AG04450 (cell line): ENCODE results near the gene COL23A1. TPM values are rescaled to one million over a fixed set of nuclear protein-coding genes. Genes with fewer than 3 reads are reported as not detected.

Experiments
- CTCF ChIA-PET: fragments of 300-600, 350-600 bp; formaldehyde crosslinking; extraction: SDS; loops from one replicate; lab custom pipeline; 2022; ENCODE audit warnings: antibody characterized with exemption, inconsistent platforms; lab: Charles Lee
- POLR2A ChIA-PET: fragments of 350-600 bp; formaldehyde crosslinking; extraction: SDS; loops from one replicate; lab custom pipeline; 2021; ENCODE audit warnings: antibody characterized with exemption, inconsistent platforms; lab: Yijun Ruan, JAX
- DNase-seq: peaks from one replicate; pipeline ENCODE4 v3.0.0-alpha.2; 2011; ENCODE audit warnings: low read depth, low spot score
- H3K27ac ChIP-seq: one replicate; pipeline ENCODE4 v1.5.1; 2012; ENCODE audit warnings: low read depth, low read length, control low read depth
- H3K27me3 ChIP-seq: one replicate; pipeline ENCODE4 v1.6.0; 2012; ENCODE audit warnings: low read length; ENCODE audit not compliant: control insufficient read depth, insufficient read depth
- H3K4me3 ChIP-seq: 2 replicates; pipeline ENCODE4 v1.5.1; 2011; ENCODE audit warnings: mild to moderate bottlenecking, low read depth, low read length, control low read depth
- H3K9me3 ChIP-seq: 2 replicates; pipeline ENCODE4 v1.5.1; 2012; ENCODE audit warnings: low read length; ENCODE audit not compliant: control insufficient read depth, insufficient read depth
- CTCF ChIP-seq: IDR thresholded peaks from 2 replicates; pipeline ENCODE4 v1.5.1; 2011; ENCODE audit warnings: low read depth, low read length, control low read depth, inconsistent platforms
- polyA plus RNA-seq: library from polyadenylated mRNA; depleted of rRNA; stranded (reverse); fragments of >200 nt; gene quantifications from 2 replicates; pipeline ENCODE4 v1.2.3, GENCODE V29; 2011

Gene COL23A1
- polyA plus RNA-seq, 1 experiment, result not detected

GRCh38 chr5:178476972-178477754 is 113.0 kb downstream of the COL23A1 start:
- no peak overlapping the region for H3K4me3 ChIP-seq
- ChIA-PET POLR2A (no interaction called here), CTCF (no interaction called here)
- H3K9me3 ChIP-seq, result peaks cover 33% of the 10 kb centered on the region
- H3K27me3 ChIP-seq, result no peaks in the 10 kb centered on the region
- TF ChIP-seq CTCF, result no peak
- no peak overlapping the region for H3K27ac ChIP-seq
- DNase-seq, result no peak

- no peak for TF ChIP-seq CTCF
- Histone ChIP-seq H3K9me3 (peaks cover 39% of the 10 kb centered on the region), H3K27me3 (no peaks in the 10 kb centered on the region), H3K27ac (no peak overlapping the region), H3K4me3 (no peak overlapping the region)
- CTCF ChIA-PET, result no interaction called here
- POLR2A ChIA-PET, result no interaction called here
- DNase-seq, result no peak
Measured at GRCh38 chr5:178476531-178476930, 113.7 kb downstream of the COL23A1 start.

GRCh38 chr5:178475422-178475821 is 114.8 kb downstream of the COL23A1 start:
- H3K27me3 ChIP-seq, result no peaks in the 10 kb centered on the region
- H3K4me3 ChIP-seq, result no peak overlapping the region
- ChIA-PET CTCF (no interaction called here), POLR2A (no interaction called here)
- H3K9me3 ChIP-seq, result peaks cover 47% of the 10 kb centered on the region
- DNase-seq, result no peak
- no peak overlapping the region for H3K27ac ChIP-seq
- TF ChIP-seq CTCF, result no peak

GRCh38 chr5:178474562-178475184 is 115.5 kb downstream of the COL23A1 start:
- CTCF ChIA-PET, result no interaction called here
- DNase-seq, result no peak
- peaks cover 50% of the 10 kb centered on the region for H3K9me3 ChIP-seq
- no peak overlapping the region for H3K4me3 ChIP-seq
- no peak for TF ChIP-seq CTCF
- no peaks in the 10 kb centered on the region for H3K27me3 ChIP-seq
- POLR2A ChIA-PET, result no interaction called here
- H3K27ac ChIP-seq, result no peak overlapping the region

- H3K27me3 ChIP-seq, result no peaks in the 10 kb centered on the region
- no peak for DNase-seq
- no peak for TF ChIP-seq CTCF
- POLR2A ChIA-PET, result no interaction called here
- no peak overlapping the region for H3K27ac ChIP-seq
- CTCF ChIA-PET, result no interaction called here
- peaks cover 52% of the 10 kb centered on the region for H3K9me3 ChIP-seq
- no peak overlapping the region for H3K4me3 ChIP-seq
Measured at GRCh38 chr5:178473854-178474253, 116.3 kb downstream of the COL23A1 start.
